Activated T-helper 17 cell treated with anti-CD3 and anti-CD28 coated beads, Interleukin-2, amount 50 U/mL, for 72 hours (primary cell): ENCODE data around the gene GPR146. TPM values are rescaled to one million over a fixed set of nuclear protein-coding genes. Genes with fewer than 3 reads are reported as not detected.

ENCODE experiments used
- ATAC-seq: fragments of 150-1000 bp; cut with Tn5 transposase; replicated peaks from 2 replicates; pipeline ENCODE4 v1.10.0; 2021; ENCODE audit warnings: mild to moderate bottlenecking, moderate library complexity
- H3K27ac Mint-ChIP-seq: one replicate; pipeline ENCODE4 v1.8.0; 2022; ENCODE audit warnings: mixed read lengths
- H3K27me3 Mint-ChIP-seq: one replicate; pipeline ENCODE4 v1.8.0; 2022; ENCODE audit warnings: mixed read lengths
- H3K36me3 Mint-ChIP-seq: one replicate; pipeline ENCODE4 v1.8.0; 2022; ENCODE audit warnings: low read depth, mild to moderate bottlenecking, mixed read lengths
- H3K4me1 Mint-ChIP-seq: one replicate; pipeline ENCODE4 v1.8.0; 2022; ENCODE audit warnings: mixed read lengths
- H3K4me3 Mint-ChIP-seq: one replicate; pipeline ENCODE4 v1.8.0; 2022; ENCODE audit warnings: mild to moderate bottlenecking, mixed read lengths
- H3K9me3 Mint-ChIP-seq: one replicate; pipeline ENCODE4 v1.8.0; 2022; ENCODE audit warnings: mixed read lengths
- total RNA-seq, 2 donors: library from RNA; stranded (reverse); gene quantifications; one replicate each; pipeline ENCODE4 v1.2.3, GENCODE V29; 2022

Gene GPR146
- total RNA-seq, 2 donors from 2014 or later: 2.0 to 14.9 TPM

DNA sequence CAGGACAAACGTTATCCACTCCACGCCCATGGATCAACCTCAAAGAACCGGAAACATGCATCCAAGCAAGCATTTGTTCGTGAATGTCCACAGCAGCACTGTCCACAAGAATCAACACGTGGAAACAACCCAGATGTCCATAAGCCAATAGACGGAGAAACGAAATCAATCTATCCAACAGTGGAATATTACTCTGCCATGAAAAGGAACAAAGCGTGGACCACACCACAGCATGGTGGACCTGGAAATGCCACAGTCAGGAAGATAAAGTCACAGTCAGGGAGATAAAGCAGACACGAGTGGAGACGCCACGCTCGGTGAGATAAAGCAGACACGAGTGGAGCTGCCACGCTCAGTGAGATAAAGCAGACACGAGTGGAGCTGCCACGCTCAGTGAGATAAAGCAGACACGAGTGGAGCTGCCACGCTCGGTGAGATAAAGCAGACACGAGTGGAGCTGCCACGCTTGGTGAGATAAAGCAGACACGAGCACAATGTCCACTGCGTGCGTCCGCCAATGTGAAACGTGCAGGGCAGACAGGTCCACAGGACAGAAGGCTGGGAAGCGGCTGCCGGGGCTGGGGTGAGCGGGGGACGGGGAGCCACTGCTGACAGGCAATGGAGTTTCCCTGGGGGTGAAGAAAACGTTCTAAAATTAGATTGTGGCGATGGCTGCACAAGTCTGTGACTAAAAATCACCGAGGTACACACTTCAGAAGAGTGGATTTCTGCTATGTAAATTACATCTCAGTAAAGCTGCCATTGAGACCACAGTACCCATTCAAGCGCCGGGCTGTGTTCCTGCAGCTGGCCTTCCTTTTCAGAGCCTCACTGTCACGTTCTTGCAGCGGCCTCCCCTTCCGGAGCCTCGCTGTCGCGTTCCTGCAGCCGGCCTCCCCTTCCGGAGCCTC, 54.2 kb downstream of the GPR146 start:
- ATAC-seq: no peak
- Mint-ChIP-seq H3K27me3 (no peaks in the 10 kb centered on the region), H3K36me3 (peaks cover 6% of the 10 kb centered on the region), H3K27ac (no peak overlapping the region), H3K4me1 (peaks cover 5% of the 10 kb centered on the region), H3K9me3 (no peaks in the 10 kb centered on the region), H3K4me3 (no peak overlapping the region)

DNA sequence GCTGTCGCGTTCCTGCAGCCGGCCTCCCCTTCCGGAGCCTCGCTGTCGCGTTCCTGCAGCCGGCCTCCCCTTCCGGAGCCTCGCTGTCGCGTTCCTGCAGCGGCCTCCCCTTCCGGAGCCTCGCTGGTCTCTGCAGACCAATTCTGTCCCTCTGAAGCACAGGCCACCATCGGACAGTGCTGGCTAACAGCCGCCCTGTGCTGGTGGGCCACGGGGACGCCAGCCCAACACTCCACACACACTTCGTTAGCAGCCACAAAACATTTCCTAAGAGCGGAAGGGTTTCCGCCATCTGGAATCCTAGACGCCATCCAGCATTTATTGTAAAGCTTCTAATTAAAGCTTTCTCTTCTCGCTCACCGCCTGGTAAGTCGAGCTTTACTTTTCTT, 54.8 kb downstream of the GPR146 start:
- Mint-ChIP-seq H3K9me3 (no peaks in the 10 kb centered on the region), H3K4me3 (no peak overlapping the region), H3K4me1 (peaks cover 7% of the 10 kb centered on the region), H3K27me3 (no peaks in the 10 kb centered on the region), H3K36me3 (peaks cover 6% of the 10 kb centered on the region), H3K27ac (no peak overlapping the region)
- ATAC-seq: no peak

DNA sequence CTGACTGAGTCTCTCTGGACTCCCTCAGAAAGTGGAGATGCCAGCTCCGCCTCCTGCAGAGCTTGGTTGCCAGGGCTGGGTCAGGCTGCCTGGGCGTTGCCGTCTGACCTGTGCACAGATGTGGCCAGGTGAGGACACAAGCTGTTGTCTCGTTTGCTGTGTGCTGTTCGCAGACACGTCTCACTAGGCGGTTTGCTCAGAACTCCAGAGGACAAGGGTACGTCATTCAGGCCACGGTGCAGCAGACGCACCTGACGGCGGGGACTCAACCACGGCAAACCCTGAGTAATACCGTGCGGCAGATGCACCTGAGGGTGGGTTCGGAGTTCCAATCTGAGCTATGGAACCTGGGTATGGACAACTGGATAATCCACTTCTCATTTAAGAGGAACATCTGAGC, 55.3 kb downstream of the GPR146 start:
- Mint-ChIP-seq H3K9me3 (no peaks in the 10 kb centered on the region), H3K4me3 (no peak overlapping the region), H3K36me3 (peaks cover 6% of the 10 kb centered on the region), H3K27ac (no peak overlapping the region), H3K27me3 (no peaks in the 10 kb centered on the region), H3K4me1 (peaks cover 7% of the 10 kb centered on the region)
- ATAC-seq: no peak

DNA sequence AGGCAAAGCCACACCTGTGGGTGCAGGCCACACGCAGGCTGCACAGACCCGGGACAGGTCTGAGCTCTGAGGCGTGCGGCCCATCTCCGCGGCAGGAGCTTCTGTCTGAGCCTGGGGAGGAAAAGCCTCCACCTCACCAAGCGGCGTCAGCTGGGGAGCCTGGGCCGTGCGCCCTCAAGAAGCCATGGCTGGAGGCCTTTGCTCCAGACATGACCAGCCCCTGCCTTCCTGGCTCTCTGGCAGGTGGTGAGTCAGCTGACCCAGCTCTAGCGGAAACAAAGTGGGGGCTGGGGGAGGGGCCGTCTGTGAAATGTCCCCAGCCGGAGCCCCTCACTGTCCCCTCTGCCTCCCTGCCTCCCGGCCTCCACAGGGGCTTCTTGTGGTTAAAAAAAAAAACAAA, 56.0 kb downstream of the GPR146 start:
- peaks cover 7% of the 10 kb centered on the region for H3K4me1 Mint-ChIP-seq
- no peak overlapping the region for H3K27ac Mint-ChIP-seq
- no peaks in the 10 kb centered on the region for H3K9me3 Mint-ChIP-seq
- no peak overlapping the region for H3K4me3 Mint-ChIP-seq
- ATAC-seq: no peak
- H3K36me3 Mint-ChIP-seq: peaks cover 6% of the 10 kb centered on the region
- no peaks in the 10 kb centered on the region for H3K27me3 Mint-ChIP-seq

DNA sequence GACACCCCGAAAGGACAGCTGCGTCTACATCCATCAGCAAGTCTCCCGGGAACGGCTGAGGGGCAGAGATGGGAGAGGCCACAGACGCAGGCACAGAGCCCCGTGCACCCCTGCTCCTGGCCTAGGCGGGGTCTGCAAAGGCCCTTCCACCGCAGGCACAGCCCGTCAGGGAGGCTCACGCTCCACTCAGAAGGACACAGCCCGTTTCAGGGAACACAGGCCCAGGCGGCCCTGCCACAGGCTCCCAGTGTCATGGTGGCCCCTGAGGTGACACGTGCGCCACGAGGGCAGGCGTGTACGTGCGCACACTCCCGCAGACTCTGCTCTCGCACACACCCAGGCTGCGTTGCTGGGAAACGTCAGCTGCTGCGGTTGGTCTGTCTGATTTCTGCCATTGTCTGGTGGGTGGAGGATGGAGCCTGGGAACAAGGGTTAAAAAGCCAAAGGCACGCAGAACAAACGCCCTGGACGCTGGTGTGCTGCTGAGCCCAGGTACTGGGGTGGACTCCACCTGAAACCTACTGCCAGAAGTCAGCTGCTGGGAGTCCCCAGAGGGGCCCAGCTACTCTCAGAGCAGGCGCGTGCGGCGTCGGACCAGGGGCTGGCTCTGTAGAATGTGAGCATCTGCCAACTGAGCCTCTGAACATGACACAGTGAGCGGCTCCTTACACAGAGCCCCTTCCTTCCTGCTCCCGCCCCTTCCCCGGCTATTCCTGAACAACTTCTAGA, 56.7 kb downstream of the GPR146 start:
- Mint-ChIP-seq H3K27ac (no peak overlapping the region), H3K9me3 (no peaks in the 10 kb centered on the region), H3K4me3 (no peak overlapping the region), H3K4me1 (peaks cover 7% of the 10 kb centered on the region), H3K27me3 (no peaks in the 10 kb centered on the region), H3K36me3 (peaks cover 6% of the 10 kb centered on the region)
- ATAC-seq: no peak

DNA sequence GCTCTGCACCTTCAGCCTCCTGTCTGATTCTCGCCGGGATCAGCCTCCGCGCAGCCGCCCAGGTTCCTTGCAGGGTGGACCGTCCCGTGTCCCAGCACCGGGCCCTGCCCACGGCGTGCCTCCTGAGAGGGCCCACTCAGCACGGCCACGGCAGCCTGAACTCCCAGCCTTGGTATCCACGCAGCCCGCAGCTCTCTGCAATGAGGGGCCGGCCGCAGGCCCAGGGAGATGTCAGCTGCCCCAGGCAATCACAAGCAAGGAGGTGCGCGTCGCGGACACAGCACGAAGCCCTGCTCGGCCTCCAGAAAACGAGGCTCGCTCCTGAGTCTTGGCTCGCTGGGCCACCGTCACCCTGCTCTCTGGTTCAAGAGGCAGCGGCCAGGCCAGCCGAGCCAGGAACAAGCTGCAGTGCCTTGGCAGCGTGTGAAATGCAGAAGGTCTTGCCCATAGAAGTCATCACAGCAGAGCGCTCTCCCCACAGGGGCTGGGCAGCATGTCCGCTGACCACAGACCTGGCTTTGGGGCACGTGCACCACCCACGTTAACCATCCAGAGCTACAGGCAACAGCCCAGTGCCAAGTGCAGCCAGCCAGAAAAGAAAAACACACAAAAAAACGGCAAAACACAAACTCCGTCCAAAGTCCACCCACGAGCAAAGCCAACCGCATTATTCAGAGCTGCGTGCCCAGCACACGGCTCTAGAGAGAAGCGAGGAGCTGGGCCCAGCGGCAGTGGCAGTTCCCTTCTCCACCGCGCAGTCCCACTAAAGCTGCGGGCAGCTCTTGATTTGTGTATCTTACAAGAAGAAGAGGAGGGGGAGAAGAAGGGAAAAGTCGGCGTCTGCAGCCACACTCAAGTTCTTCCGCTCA, 57.5 kb downstream of the GPR146 start:
- Mint-ChIP-seq H3K9me3 (no peaks in the 10 kb centered on the region), H3K27me3 (no peaks in the 10 kb centered on the region), H3K27ac (no peak overlapping the region), H3K36me3 (peaks cover 6% of the 10 kb centered on the region), H3K4me3 (peak overlapping the region; percentile 31), H3K4me1 (peaks cover 7% of the 10 kb centered on the region)
- no peak for ATAC-seq

DNA sequence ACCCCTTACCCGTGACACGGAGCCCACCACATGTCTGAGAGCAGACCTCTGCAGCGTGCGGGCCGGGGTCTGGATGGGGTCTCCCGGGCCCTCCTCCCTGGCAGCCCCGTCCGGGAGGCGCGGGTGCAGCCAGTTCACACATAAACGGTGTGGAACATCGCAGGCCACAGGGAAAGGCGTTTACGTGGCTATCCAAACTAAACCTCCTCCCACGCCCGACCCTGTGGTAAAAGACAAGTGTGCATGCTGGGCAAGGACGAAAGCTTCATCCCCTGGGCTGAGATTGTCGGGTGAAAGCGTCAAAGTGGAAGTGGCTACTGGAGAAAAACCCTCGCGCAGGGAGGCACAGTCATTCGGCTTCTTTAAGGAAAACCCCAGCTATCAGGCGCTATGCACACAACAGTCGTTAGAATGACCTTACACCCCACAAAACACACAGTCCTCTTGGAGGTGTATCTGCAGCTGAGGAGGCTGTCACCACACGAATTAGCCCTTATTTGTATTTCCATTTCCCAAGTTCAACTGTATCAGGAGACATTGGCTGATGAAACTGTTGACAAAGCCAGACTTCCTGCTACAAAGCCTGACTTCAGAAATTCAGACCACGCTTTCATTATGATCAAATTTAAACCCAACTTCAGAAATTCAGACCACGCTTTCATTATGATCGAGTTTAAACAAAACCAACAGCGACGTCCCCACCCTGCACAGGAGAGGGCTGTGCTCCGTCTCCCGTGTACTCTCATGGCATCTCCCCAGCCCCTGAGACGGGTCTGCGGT, 58.9 kb downstream of the GPR146 start:
- ATAC-seq: peak; percentile 85
- Mint-ChIP-seq H3K27ac (peak overlapping the region; percentile 87), H3K4me3 (peak overlapping the region; percentile 70), H3K9me3 (no peaks in the 10 kb centered on the region), H3K36me3 (peaks cover 3% of the 10 kb centered on the region), H3K27me3 (no peaks in the 10 kb centered on the region), H3K4me1 (peaks cover 7% of the 10 kb centered on the region)

DNA sequence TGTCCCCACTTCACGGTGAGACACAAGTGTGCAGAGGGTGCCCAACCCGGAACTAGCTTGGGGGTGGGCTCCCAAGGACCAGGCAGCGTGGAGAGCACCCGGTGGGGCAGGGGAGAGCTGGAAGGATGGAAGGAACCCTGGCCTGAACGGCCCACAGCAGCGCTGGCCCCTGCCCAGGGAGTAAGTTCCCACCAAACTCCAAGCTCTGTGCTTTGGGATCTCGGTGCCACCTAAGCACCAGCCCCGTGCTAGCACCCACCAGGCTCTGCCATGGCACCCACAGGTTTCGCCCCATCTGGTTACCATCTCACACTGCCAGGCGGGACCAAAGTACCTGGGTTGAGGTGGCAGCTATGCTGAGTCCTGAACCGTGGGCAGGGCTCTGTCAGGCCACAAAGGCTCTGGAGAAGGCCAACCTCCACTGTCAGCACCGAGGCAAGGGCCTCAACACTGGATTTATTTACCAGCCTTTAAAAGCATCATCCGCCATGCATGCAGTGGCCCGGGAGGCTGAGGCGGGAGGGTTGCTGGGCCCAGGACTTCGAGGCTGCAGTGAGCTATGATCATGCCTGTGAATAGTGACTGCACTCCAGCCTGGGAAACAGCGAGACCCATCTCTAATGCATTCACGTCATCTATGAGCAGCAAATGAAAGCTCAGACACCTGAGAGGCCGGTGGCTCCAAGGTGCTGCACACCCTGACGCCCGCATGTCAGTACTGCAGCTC, 59.6 kb downstream of the GPR146 start:
- peak; percentile 12 for ATAC-seq
- Mint-ChIP-seq H3K4me1 (peaks cover 7% of the 10 kb centered on the region), H3K9me3 (no peaks in the 10 kb centered on the region), H3K4me3 (peak overlapping the region; percentile 70), H3K36me3 (no peaks in the 10 kb centered on the region), H3K27ac (peak overlapping the region; percentile 87), H3K27me3 (no peaks in the 10 kb centered on the region)

DNA sequence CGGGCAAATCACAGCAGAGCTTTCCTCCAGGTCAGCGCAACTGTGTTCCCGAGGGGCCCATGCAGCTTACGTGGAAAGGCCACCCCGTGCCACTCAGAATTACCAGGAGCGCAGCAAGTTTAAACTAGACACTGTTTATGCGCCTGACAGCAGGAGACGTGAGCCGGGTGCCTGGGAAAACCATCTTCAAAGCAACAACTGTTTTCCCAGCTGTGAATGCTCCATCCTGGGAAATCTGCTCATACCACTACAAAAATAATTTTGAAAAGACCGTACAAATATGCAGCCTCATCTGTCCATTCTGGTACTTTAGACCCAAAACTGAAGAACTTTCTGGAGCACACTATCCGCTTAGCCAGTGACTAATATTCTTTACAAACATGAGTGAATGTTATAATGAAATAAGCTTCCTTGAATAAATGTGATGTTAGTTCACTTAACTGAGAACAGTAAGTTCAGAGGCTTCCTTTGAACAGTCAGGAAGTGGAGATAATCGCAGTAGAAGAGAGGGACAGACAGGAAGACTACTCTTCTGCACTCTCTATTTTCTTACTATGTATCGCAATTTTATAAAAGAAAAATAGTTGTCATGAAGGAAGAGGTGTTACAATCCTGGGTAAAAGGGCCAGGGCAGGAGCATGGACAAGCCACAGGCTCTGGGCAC, 60.3 kb downstream of the GPR146 start:
- Mint-ChIP-seq H3K4me3 (no peak overlapping the region), H3K27ac (no peak overlapping the region), H3K36me3 (no peaks in the 10 kb centered on the region), H3K27me3 (no peaks in the 10 kb centered on the region), H3K4me1 (peaks cover 7% of the 10 kb centered on the region), H3K9me3 (no peaks in the 10 kb centered on the region)
- ATAC-seq: no peak

DNA sequence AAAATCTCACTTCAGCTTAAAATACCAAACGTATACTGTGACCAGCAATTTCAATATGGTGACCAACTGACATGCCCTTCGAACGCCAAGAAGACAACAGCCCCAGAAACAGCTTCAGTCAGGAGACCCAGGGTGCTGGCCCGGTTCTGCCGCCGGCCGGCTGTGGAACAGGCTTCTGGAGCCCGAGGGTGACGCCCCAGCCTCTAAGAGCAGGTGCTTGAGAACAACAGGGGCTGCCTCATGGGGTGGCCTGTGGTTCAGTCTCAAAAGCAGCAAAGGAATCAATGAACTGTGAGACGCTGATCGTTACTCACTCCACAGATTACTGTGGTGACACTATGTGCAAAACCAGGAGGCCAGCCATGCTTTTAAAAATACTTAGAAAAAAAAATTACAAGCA, 60.8 kb downstream of the GPR146 start:
- no peak for ATAC-seq
- Mint-ChIP-seq H3K4me1 (peaks cover 7% of the 10 kb centered on the region), H3K27ac (no peak overlapping the region), H3K27me3 (no peaks in the 10 kb centered on the region), H3K4me3 (no peak overlapping the region), H3K9me3 (no peaks in the 10 kb centered on the region), H3K36me3 (no peaks in the 10 kb centered on the region)

DNA sequence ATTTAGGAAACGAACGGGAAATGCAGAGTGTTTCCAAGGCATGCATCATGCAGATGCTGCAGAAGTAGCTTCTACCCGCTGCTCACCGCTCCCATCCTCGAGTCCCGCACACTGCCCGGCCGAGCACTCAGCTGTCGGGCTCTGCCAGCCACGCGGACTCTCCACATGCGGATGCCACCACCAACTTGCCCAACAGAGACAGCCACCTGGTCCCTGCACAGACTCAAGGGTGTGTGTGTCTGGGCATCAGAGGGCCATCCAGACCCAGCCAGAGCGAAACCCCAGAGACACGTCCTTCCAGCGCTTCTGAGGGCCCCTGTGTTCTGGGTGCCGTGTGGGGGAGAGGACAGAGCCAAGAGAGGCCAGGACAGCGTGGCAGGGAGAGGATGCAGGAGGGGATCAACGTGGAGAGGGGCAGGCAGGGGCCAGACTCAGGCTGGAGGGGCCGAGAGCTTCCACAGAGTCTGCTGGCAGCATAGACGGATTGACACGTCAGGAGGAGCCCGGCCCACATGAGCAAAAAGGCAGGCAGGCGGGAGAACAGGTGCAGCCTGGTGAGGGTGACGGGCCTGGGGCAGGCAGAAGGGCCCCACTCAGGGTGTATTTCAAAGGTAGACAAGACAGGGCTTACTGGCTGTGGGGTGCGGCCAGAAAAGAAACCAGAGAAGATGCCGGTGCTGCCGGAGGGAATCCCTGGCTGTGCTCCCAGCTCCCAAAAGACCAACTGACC, 61.9 kb downstream of the GPR146 start:
- Mint-ChIP-seq H3K27me3 (no peaks in the 10 kb centered on the region), H3K4me3 (no peak overlapping the region), H3K9me3 (no peaks in the 10 kb centered on the region), H3K27ac (no peak overlapping the region), H3K4me1 (peaks cover 7% of the 10 kb centered on the region), H3K36me3 (no peaks in the 10 kb centered on the region)
- no peak for ATAC-seq

DNA sequence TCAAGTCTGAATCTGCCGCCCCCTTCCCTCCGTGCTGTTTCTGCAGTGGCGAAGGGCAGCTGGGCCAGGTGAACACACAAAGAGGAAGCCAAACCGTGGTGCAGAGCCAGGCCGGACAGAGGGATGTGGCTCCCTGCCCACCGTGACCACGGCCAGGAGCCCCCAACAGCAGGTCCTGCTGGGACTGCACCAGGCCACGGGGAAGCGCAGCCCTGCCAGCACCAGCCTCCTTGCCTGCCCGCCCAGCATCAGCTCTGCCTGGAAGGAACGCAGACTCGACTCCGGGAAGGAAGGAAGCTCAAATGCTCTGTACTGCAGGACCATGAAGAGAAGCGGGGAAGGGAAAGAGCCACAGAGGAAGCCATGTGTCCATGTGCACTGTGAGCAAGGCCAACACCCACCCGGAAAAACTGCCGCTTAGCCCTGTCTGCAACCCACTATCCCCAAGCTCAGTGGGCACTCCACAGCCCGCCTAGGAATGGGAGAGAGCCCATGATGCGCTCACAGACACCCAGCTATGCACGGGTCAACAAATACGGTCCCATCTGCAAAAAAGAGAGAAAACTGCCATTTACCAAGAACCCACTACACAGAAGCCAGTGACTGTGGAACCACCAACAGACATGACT, 62.6 kb downstream of the GPR146 start:
- Mint-ChIP-seq H3K27me3 (no peaks in the 10 kb centered on the region), H3K27ac (no peak overlapping the region)
- no peak for ATAC-seq

More for the DNA sequence above, 62.6 kb downstream of the GPR146 start:
- H3K36me3 Mint-ChIP-seq: no peaks in the 10 kb centered on the region
- no peak overlapping the region for H3K4me3 Mint-ChIP-seq
- H3K4me1 Mint-ChIP-seq: peaks cover 7% of the 10 kb centered on the region
- H3K9me3 Mint-ChIP-seq: no peaks in the 10 kb centered on the region
